Duodenal mucosa (tissue), 2 donors: ENCODE measurements around the gene PRPF40A.
"Not testable (repeated sequence)": the region's sequence is repeated elsewhere in the genome, so short reads cannot be mapped to it uniquely, and the experiment has no call there.

ENCODE experiments used
- H3K27ac ChIP-seq: one replicate; pipeline ENCODE4 v1.7.0; 2013; ENCODE audit warnings: low read depth, low read length
- H3K27me3 ChIP-seq, 2 donors: one replicate each; pipeline ENCODE4 v1.7.0; 2013; ENCODE audit warnings: low read length in 2 of 2, control low read depth in 1 of 2; ENCODE audit not compliant: insufficient read depth in 2 of 2, control insufficient read depth in 1 of 2
- H3K36me3 ChIP-seq, 2 donors: one replicate each; pipeline ENCODE4 v1.7.0; 2013; ENCODE audit warnings: low read length in 2 of 2, control low read depth in 1 of 2; ENCODE audit not compliant: insufficient read depth in 2 of 2, control insufficient read depth in 1 of 2
- H3K4me1 ChIP-seq, 2 donors: one replicate each; pipeline ENCODE4 v1.7.0; 2013; ENCODE audit warnings: low read length in 2 of 2, control low read depth in 1 of 2; ENCODE audit not compliant: insufficient read depth in 2 of 2, control insufficient read depth in 1 of 2
- H3K4me3 ChIP-seq, 2 donors: one replicate each; pipeline ENCODE4 v1.7.0; 2013; ENCODE audit warnings: low read length in 2 of 2, low read depth in 1 of 2
- H3K9ac ChIP-seq, 2 donors: one replicate each; pipeline ENCODE4 v1.7.0; 2013; ENCODE audit warnings: low read length in 2 of 2, low read depth in 1 of 2
- H3K9me3 ChIP-seq, 2 donors: one replicate each; pipeline ENCODE4 v1.7.0; 2013; ENCODE audit warnings: low read length in 2 of 2, control low read depth in 1 of 2; ENCODE audit not compliant: control insufficient read depth in 1 of 2

PRPF40A gene

DNA sequence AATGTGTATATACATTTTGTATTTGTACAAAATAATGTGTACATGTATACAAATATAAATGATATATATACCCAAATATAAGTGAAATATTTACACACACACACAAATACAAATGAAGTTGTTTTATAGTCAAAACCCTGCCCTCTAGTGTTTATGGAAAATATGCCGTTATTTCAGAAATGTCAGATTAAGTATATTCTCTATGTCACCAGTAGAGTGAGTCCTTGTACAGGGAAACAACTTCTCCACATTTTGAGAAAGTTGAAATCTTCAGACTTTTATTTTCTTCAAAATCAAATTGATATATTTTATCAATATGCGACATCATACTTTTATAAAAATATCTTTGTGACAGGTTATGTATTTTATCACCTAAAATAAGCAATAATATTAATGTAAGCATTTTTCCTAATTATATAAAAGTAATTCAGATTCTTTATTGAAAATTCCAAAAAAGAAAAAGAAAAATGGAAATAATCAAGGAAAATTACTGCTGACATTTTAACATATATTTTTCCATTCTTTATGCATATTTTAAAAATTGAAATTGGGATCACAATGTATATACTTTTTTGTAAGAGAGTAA, 23.6 kb upstream of the PRPF40A start:
- no peak overlapping the region for H3K27ac ChIP-seq
- no peaks in the 10 kb centered on the region for H3K9me3 ChIP-seq
- H3K4me1 ChIP-seq: peaks cover 0 to 5% of the 10 kb centered on the region in 2 donors
- H3K27me3 ChIP-seq: no peaks in the 10 kb centered on the region
- H3K36me3 ChIP-seq: peaks cover 9 to 21% of the 10 kb centered on the region in 2 donors
- H3K9ac ChIP-seq: no peak overlapping the region
- H3K4me3 ChIP-seq: no peak overlapping the region

DNA sequence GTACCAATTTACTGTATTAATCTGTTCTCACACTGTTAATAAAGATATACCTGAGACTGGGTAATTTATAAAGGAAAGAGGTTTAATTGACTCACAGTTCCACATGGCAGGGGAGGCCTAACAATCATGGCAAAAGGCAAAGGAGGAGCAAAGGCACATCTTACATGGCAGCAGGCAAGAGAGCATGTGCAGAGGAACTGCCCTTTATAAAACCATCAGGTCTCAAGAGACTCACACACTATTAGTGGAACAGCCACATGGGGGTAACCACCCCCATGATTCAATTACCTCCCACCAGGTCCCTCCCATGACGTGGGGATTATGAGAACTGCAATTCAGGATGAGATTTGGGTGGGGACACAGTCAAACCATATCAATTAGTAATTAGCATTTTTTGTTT, 22.4 kb upstream of the PRPF40A start:
- not testable (repeated sequence) for H3K27ac ChIP-seq, H3K27me3 ChIP-seq, H3K4me1 ChIP-seq, H3K4me3 ChIP-seq, H3K9me3 ChIP-seq, H3K9ac ChIP-seq
- H3K36me3 ChIP-seq: peaks cover 9 to 25% of the 10 kb centered on the region in 2 donors

DNA sequence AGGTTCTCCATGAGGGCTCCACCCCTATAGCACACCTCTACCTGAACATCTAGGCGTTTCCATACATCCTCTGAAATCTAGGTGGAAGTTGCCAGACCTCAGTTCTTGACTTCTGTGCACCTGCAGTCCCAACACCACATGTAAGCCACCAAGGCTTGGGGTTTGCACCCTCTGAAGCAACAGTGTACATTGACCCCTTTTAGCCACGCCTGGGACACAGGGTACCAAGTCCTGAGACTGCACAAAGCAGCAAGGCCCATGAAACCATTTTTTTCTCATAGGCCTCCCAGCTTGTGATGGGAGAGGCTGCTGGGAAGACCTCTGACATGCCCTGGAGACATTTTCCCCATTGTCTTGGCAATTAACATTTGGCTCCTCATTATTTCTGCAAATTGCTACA, 21.2 kb upstream of the PRPF40A start:
- no peaks in the 10 kb centered on the region for H3K27me3 ChIP-seq
- no peak overlapping the region for H3K4me3 ChIP-seq
- no peaks in the 10 kb centered on the region for H3K9me3 ChIP-seq
- H3K9ac ChIP-seq: no peak overlapping the region
- no peak overlapping the region for H3K27ac ChIP-seq
- peaks cover 9 to 25% of the 10 kb centered on the region in 2 donors for H3K36me3 ChIP-seq
- H3K4me1 ChIP-seq: no peaks in the 10 kb centered on the region

DNA sequence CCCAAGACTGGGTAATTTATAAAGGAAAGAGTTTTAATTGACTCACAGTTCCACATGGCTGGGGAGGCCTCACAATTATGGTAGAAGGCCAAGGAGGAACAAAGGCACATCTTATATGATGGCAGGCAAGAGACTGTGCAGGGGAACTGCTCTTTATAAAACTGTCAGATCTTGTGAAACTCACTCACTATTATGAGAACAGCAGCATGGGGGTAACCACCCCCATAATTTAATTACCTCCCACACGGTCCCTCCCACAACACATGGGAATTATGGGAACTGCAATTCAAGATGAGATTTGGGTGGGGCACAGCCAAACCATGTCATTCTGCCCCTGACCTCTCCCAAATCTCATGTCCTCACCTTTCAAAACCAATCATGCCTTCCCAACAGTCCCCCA, 20.2 kb upstream of the PRPF40A start:
- not testable (repeated sequence) for H3K9me3 ChIP-seq, H3K27ac ChIP-seq, H3K4me3 ChIP-seq, H3K9ac ChIP-seq, H3K4me1 ChIP-seq, H3K27me3 ChIP-seq
- H3K36me3 ChIP-seq: peaks cover 9 to 25% of the 10 kb centered on the region in 2 donors

DNA sequence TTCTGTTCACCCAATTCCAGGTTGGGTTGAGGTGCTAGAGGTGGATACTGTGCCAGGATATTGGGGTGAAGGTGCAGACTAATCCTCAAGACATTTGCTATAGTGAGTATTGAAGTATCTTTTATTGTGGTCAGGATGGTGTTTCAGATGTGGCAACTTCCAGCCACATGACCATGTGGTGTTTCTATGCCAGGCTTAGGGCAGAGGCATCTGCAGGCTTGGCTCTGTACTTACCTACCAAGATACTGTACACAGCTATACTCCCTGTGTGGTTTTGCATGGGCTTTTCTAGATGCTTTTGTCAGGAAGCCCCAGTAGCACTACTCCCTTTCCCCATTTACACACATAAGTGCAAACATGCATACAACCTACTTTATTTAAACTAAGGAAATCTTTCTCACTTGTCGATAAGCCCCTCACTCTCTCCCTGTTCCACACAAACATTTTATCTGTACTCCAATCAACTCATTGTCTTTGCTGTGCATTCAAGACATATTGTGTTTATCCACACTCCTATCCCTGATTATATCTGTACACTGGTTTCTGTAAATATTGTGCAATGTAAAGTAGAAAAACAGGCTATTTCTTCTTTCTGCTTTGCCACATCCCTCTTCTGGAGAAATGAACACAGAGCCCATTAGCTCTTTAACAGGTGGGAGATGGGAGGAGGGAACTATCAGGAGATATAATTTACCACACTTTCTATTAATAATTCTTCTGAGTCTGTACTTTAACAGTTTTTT, 13.5 kb upstream of the PRPF40A start:
- Histone ChIP-seq H3K4me1 (peaks cover 7 to 9% of the 10 kb centered on the region in 2 donors), H3K27me3 (no peaks in the 10 kb centered on the region), H3K36me3 (peaks cover 0 to 13% of the 10 kb centered on the region in 2 donors), H3K27ac (no peak overlapping the region), H3K4me3 (no peak overlapping the region), H3K9me3 (no peaks in the 10 kb centered on the region), H3K9ac (no peak overlapping the region)

DNA sequence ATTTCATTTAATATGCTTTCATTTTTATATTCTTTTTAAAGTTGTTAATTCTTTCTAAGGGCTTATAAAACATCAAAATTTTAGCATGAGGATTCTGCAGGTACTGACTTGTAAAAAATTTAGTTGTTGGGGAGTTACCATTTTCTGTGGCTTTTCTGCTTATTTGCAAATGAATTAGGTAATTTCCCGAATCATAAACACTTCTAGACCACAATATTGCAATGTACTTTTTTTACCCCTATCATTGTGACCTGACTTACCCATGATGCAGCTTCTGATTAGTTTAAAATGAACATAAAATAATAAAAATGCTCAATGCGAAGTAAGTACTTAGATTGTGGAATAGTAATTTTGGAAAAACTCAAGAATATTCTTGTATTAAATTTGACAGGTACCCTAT, 12.6 kb upstream of the PRPF40A start:
- Histone ChIP-seq H3K9ac (no peak overlapping the region), H3K27ac (no peak overlapping the region), H3K27me3 (no peaks in the 10 kb centered on the region), H3K36me3 (peaks cover 0 to 9% of the 10 kb centered on the region in 2 donors), H3K4me3 (no peak overlapping the region), H3K4me1 (peaks cover 7 to 9% of the 10 kb centered on the region in 2 donors), H3K9me3 (no peaks in the 10 kb centered on the region)

DNA sequence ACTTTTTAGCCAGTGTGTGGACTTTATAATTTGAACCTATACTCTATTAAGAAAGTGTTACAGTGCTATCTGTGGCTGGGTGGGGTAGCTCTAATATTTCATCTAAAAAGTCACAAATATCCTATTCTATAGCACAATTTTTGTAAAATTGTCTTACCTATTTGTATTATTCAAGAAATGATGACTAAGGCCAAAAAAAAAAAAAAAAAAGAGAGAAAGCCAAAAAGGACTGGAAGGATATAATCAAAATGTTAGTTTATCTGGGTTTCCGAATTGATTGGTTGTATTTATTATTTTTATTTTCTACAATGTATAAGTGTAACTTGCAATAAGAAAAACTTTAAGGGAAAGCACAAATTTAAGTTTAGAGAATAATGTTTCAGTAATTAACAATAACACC, 6.7 kb upstream of the PRPF40A start:
- Histone ChIP-seq H3K9me3 (no peaks in the 10 kb centered on the region), H3K4me1 (peaks cover 16 to 21% of the 10 kb centered on the region in 2 donors), H3K27me3 (no peaks in the 10 kb centered on the region), H3K27ac (no peak overlapping the region), H3K36me3 (peaks cover 0 to 18% of the 10 kb centered on the region in 2 donors), H3K9ac (no peak overlapping the region), H3K4me3 (no peak overlapping the region)

DNA sequence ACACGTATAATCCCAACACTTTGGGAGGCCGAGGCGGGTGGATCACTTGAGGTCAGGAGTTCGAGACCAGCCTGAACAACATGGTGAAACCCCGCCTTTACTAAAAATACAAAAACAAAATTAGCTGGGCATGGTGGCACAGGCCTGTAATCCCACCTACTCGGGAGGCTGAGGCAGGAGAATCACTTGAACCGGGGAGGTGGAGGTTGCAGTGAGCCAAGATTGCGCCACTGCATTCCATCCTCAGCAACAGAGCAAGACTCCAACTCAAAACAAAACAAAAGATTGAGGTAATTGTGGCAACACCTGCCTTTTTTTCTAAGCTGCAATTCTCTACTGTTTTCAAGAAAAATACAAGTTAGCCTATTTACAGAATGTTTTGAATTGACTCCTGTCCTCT, 5.4 kb upstream of the PRPF40A start:
- H3K9me3 ChIP-seq: not testable (repeated sequence)
- H3K36me3 ChIP-seq: peaks cover 0 to 17% of the 10 kb centered on the region in 2 donors

DNA sequence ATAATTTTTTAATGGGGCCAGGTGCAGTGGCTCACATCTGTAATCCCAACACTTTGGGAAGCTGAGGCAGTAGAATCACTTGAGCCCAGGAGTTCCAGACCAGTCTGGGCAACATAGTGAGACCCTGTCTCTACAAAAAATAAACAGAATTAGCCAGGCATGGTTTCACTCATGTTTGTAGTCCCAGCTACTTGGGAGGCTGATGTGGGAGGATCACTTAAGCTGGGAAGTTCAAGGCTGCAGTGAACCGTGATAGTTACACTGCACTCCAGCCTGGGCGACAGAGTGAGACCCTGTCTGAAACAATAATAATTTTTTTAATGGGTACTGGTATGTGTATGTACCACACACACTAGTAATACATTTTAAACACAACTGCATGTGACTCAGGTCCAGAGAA, 3.5 kb upstream of the PRPF40A start:
- Histone ChIP-seq H3K9ac (no peak overlapping the region), H3K27me3 (no peaks in the 10 kb centered on the region), H3K9me3 (no peaks in the 10 kb centered on the region), H3K27ac (no peak overlapping the region), H3K4me1 (peaks cover 27 to 29% of the 10 kb centered on the region in 2 donors), H3K36me3 (peaks cover 0 to 9% of the 10 kb centered on the region in 2 donors), H3K4me3 (no peak overlapping the region)

More for the DNA sequence above, 5.4 kb upstream of the PRPF40A start:
- H3K27me3 ChIP-seq, H3K27ac ChIP-seq, H3K4me3 ChIP-seq, H3K9ac ChIP-seq: not testable (repeated sequence)
- peaks cover 16 to 21% of the 10 kb centered on the region in 2 donors for H3K4me1 ChIP-seq

DNA sequence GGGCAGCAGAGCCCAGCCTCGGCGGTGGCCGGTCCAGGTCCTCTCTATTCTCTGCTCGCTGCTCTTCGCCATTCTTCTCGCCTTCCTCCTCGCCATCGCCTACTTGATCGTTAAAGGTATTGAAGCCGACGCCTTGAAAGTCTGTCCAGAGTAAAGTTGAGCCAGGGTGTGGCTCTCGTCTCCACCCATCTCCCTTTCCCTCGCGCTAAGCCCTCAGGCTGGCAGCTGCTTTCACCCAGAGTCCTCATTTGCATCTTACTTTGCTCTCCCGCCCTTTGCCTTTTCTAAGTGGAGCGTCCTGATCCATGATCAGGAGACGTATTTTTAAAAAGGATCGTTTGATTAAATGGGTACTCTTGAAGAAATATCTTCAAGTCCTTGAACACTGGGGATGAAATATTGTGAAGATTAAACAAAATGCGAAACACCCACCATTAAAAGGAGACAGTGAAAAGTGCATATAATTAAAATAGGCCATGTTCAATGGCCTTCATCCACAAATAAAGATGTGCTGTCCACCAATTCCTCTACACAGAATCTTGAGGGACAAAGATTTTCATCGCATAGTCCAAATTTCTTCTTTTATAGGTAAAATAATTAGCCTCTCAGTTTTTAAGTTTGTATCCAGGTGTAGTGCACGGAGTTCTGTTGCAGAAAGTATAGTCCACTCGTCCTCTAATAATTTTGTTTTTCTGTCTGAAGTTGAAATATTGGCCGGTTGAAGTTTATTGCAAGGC, 1.8 kb upstream of the PRPF40A start:
- Histone ChIP-seq H3K9ac (peak overlapping the region; percentile 89 to 95), H3K36me3 (peaks cover 3 to 14% of the 10 kb centered on the region in 2 donors), H3K4me3 (peak overlapping the region; percentile 90 to 100), H3K27ac (peak overlapping the region; percentile 99), H3K27me3 (no peaks in the 10 kb centered on the region), H3K9me3 (no peaks in the 10 kb centered on the region), H3K4me1 (peaks cover 31 to 37% of the 10 kb centered on the region in 2 donors)
